Breast epithelium (tissue), 3 donors: ENCODE results near the gene GNLY.

Experiments used
- CTCF ChIP-seq, 3 donors: fragments of 450-650 bp; IDR thresholded peaks; one replicate each; pipeline ENCODE4 v1.5.1; 2016 to 2017; ENCODE audit warnings: antibody characterized with exemption in 3 of 3, mild to moderate bottlenecking in 3 of 3, moderate library complexity in 3 of 3
- POLR2A ChIP-seq: fragments of 450-650 bp; IDR thresholded peaks from one replicate; pipeline ENCODE4 v1.6.1; 2016; ENCODE audit warnings: antibody characterized with exemption, mild to moderate bottlenecking, moderate library complexity
- POLR2AphosphoS5 ChIP-seq, 3 donors: sonication (generic); formaldehyde crosslinking; IDR thresholded peaks; one replicate each; pipeline ENCODE4 v1.6.1; 2017; ENCODE audit warnings: antibody characterized with exemption in 3 of 3

GRCh38 chr2:85720533-85720932 lies 26.4 kb downstream of the GNLY start:
- TF ChIP-seq CTCF (IDR thresholded peaks at IDR 0.05) (no peak), POLR2A (no peak), POLR2AphosphoS5 (IDR thresholded peaks at IDR 0.05) (no peak)
